IMR-90 (cell line): Measurements from ENCODE around the gene CEP72. TPM values are rescaled to one million over a fixed set of nuclear protein-coding genes. Genes with fewer than 3 reads are reported as not detected.
A peak's percentile ranks its signal among the peaks of the same experiment; 100 is the strongest.

Experiments used
- ATAC-seq: fragments of 200-7000 bp; cut with Tn5 transposase; 2 replicates; pipeline ENCODE4 v1.9.1; 2020; ENCODE audit warnings: low read depth, mild to moderate bottlenecking, moderate library complexity
- BruUV-seq: library from RNA; stranded (reverse); fragments of 400-500 nt; replicated peaks from 2 replicates; lab custom pipeline; 2021; lab: Mats Ljungman, UMichigan
- CTCF ChIA-PET: fragments of 300-600 bp; formaldehyde crosslinking; extraction: SDS; loops from one replicate; lab custom pipeline; 2021; ENCODE audit warnings: antibody characterized with exemption; lab: Yijun Ruan, JAX
- POLR2A ChIA-PET: fragments of 300-600 bp; sonication (Branson Sonifier 250); formaldehyde crosslinking; loops from one replicate; lab custom pipeline; 2022; ENCODE audit warnings: antibody characterized with exemption; ENCODE audit not compliant: unreplicated experiment; lab: Charles Lee
- DNase-seq: peaks from one replicate; pipeline ENCODE4 v3.0.0; 2013
- H2AFZ ChIP-seq: replicated peaks from 2 replicates; pipeline ENCODE3; 2013; ENCODE audit warnings: low read length, mild to moderate bottlenecking; ENCODE audit not compliant: poor library complexity
- H2AK5ac ChIP-seq: 2 replicates; pipeline ENCODE4 v1.6.1; 2013; ENCODE audit warnings: low read depth, low read length, inconsistent platforms
- H2AK9ac ChIP-seq: replicated peaks from 2 replicates; pipeline ENCODE3; 2013; ENCODE audit warnings: mild to moderate bottlenecking, low read depth, low read length, moderate library complexity; ENCODE audit not compliant: poor library complexity
- H2BK120ac ChIP-seq: 2 replicates; pipeline ENCODE4 v1.6.1; 2013; ENCODE audit warnings: low read depth, low read length, inconsistent platforms
- H2BK15ac ChIP-seq: 3 replicates; pipeline ENCODE4 v1.6.1; 2013; ENCODE audit warnings: low read depth, low read length, inconsistent platforms
- H2BK20ac ChIP-seq: 2 replicates; pipeline ENCODE4 v1.6.1; 2013; ENCODE audit warnings: low read depth, mild to moderate bottlenecking, inconsistent platforms, low read length, moderate library complexity
- H2BK5ac ChIP-seq: 2 replicates; pipeline ENCODE4 v1.6.1; 2013; ENCODE audit warnings: mild to moderate bottlenecking, low read depth, low read length, inconsistent platforms; ENCODE audit not compliant: poor library complexity, severe bottlenecking
- H3K14ac ChIP-seq: replicated peaks from 2 replicates; pipeline ENCODE4 v1.6.1; 2013; ENCODE audit warnings: low read depth, low read length, inconsistent platforms
- H3K18ac ChIP-seq: 2 replicates; pipeline ENCODE4 v1.6.1; 2013; ENCODE audit warnings: low read depth, low read length, control low read depth
- H3K23ac ChIP-seq: 2 replicates; pipeline ENCODE4 v1.6.1; 2013; ENCODE audit warnings: low read depth, low read length, inconsistent platforms
- H3K27ac ChIP-seq: 2 replicates; pipeline ENCODE4 v1.5.1; 2013; ENCODE audit warnings: mild to moderate bottlenecking, control low read depth, low read length; ENCODE audit not compliant: insufficient read depth
- H3K27me3 ChIP-seq: 2 replicates; pipeline ENCODE4 v1.6.1; 2013; ENCODE audit warnings: low read length; ENCODE audit not compliant: control insufficient read depth, insufficient read depth
- H3K36me3 ChIP-seq: 2 replicates; pipeline ENCODE4 v1.6.1; 2013; ENCODE audit warnings: low read length, mixed read lengths; ENCODE audit not compliant: control insufficient read depth, insufficient read depth
- H3K4ac ChIP-seq: 2 replicates; pipeline ENCODE4 v1.6.1; 2013; ENCODE audit warnings: low read depth, low read length, inconsistent platforms
- H3K4me1 ChIP-seq: 2 replicates; pipeline ENCODE4 v1.6.1; 2013; ENCODE audit warnings: low read length, mixed read lengths; ENCODE audit not compliant: control insufficient read depth, insufficient read depth
- H3K4me2 ChIP-seq: 2 replicates; pipeline ENCODE4 v1.6.1; 2013; ENCODE audit warnings: low read depth, mild to moderate bottlenecking, control low read depth, low read length, moderate library complexity
- H3K4me3 ChIP-seq: 2 replicates; pipeline ENCODE4 v1.5.1; 2013; ENCODE audit warnings: low read depth, mild to moderate bottlenecking, control low read depth, low read length, moderate library complexity; ENCODE audit not compliant: insufficient read depth
- H3K56ac ChIP-seq: 2 replicates; pipeline ENCODE4 v1.6.1; 2013; ENCODE audit warnings: low read length, inconsistent platforms; ENCODE audit not compliant: insufficient read depth; ENCODE audit errors: extremely low read depth
- H3K79me1 ChIP-seq, 2 experiments: 2 replicates each; pipeline ENCODE4 v1.6.1; 2013; ENCODE audit warnings: low read length in 2 of 2, inconsistent platforms in 1 of 2, low read depth in 1 of 2
- H3K9ac ChIP-seq: 2 replicates; pipeline ENCODE4 v1.6.1; 2013; ENCODE audit warnings: low read depth, low read length, control low read depth
- H3K9me1 ChIP-seq: 2 replicates; pipeline ENCODE4 v1.6.1; 2013; ENCODE audit warnings: low read length, inconsistent platforms; ENCODE audit not compliant: insufficient read depth
- H3K9me3 ChIP-seq: 2 replicates; pipeline ENCODE4 v1.6.1; 2013; ENCODE audit warnings: low read length; ENCODE audit not compliant: control insufficient read depth, insufficient read depth
- H4K20me1 ChIP-seq: 2 replicates; pipeline ENCODE4 v1.6.1; 2013; ENCODE audit warnings: low read length, inconsistent platforms; ENCODE audit not compliant: insufficient read depth
- H4K5ac ChIP-seq: 2 replicates; pipeline ENCODE4 v1.6.1; 2013; ENCODE audit warnings: mild to moderate bottlenecking, low read depth, low read length, control low read depth
- H4K8ac ChIP-seq, 2 experiments: 2 replicates each; pipeline ENCODE4 v1.6.1; 2013; ENCODE audit warnings: low read depth in 2 of 2, low read length in 2 of 2, control low read depth in 1 of 2, inconsistent platforms in 1 of 2
- H4K91ac ChIP-seq: 2 replicates; pipeline ENCODE4 v1.6.1; 2013; ENCODE audit warnings: low read depth, low read length, inconsistent platforms; ENCODE audit not compliant: insufficient read depth
- CEBPB ChIP-seq: IDR thresholded peaks from 2 replicates; pipeline ENCODE4 v1.6.1; 2012; ENCODE audit warnings: low read depth, low read length, improper control_type of control experiment
- CHD1 ChIP-seq: IDR thresholded peaks from 2 replicates; pipeline ENCODE4 v1.6.1; 2012; ENCODE audit warnings: low read depth, low read length, improper control_type of control experiment
- MAFK ChIP-seq: IDR thresholded peaks from 2 replicates; pipeline ENCODE4 v1.6.1; 2012; ENCODE audit warnings: low read depth, low read length, improper control_type of control experiment
- POLR2A ChIP-seq: IDR thresholded peaks from 2 replicates; pipeline ENCODE4 v1.6.1; 2012; ENCODE audit warnings: mild to moderate bottlenecking, low read depth, low read length
- RFX5 ChIP-seq: IDR thresholded peaks from 2 replicates; pipeline ENCODE4 v1.8.0; 2012; ENCODE audit warnings: low read depth, mild to moderate bottlenecking, low read length, moderate library complexity
- SMC3 ChIP-seq: fragments of 150-350 bp; IDR thresholded peaks from 2 replicates; pipeline ENCODE4 v1.6.1; 2016; ENCODE audit warnings: low read depth, mild to moderate bottlenecking, antibody characterized with exemption, low read length, moderate library complexity
- WGBS, 2 experiments: methylation state at CpG; one replicate each; pipeline versions ENCODE4 v1.1.5 to v1.1.7; 2013; ENCODE audit warnings: missing lambda C conversion rate in 2 of 2; ENCODE audit not compliant: insufficient read length in 1 of 2; ENCODE audit errors: extremely low coverage in 2 of 2; 5-methylcytosine and 5-hydroxymethylcytosine counted together
- dilution Hi-C: fragments of 300-500 bp; cut with HindIII; formaldehyde crosslinking; loops from one replicate; pipeline ENCODE4 v1.14.3; 2018; ENCODE audit warnings: low sequenced_read_pairs; ENCODE audit not compliant: unreplicated experiment
- in situ Hi-C: fragments of 300-500 bp; cut with MboI; formaldehyde crosslinking; loops from 3 replicates; pipeline ENCODE4 v1.14.3; 2019; ENCODE audit warnings: low sequenced_read_pairs, inconsistent platforms, mixed read lengths
- intact Hi-C: fragments of 100-400 bp; cut with micrococcal nuclease; formaldehyde crosslinking; loops from 2 replicates; pipeline ENCODE4 v1.10.0; 2022
- polyA plus RNA-seq, 3 experiments: library from polyadenylated mRNA; depleted of rRNA; stranded (reverse); fragments of >200 nt; gene quantifications; 2 replicates each; pipeline ENCODE4 v1.2.3, GENCODE V29; 2012; ENCODE audit warnings: low replicate concordance in 1 of 3
- total RNA-seq: library from RNA; depleted of rRNA; stranded (reverse); fragments of >200 nt; gene quantifications from 2 replicates; pipeline ENCODE4 v1.2.3, GENCODE V29; 2012
- TF ChIP-seq, protein P1 (sequence below): fragments of 150-350 bp; IDR thresholded peaks from 2 replicates; pipeline ENCODE4 v1.6.1; 2017; ENCODE audit warnings: mild to moderate bottlenecking, antibody characterized with exemption, low read length, low read depth
- TF ChIP-seq, protein P2 (sequence below): fragments of 150-350 bp; IDR thresholded peaks from 2 replicates; pipeline ENCODE4 v1.6.1; 2016; ENCODE audit warnings: low read depth, mild to moderate bottlenecking, low read length, moderate library complexity, borderline replicate concordance

Gene CEP72
- total and polyA plus RNA-seq, 2 of the 4 experiments (the other 2 are of a cell fraction): 2.9 to 4.3 TPM

DNA sequence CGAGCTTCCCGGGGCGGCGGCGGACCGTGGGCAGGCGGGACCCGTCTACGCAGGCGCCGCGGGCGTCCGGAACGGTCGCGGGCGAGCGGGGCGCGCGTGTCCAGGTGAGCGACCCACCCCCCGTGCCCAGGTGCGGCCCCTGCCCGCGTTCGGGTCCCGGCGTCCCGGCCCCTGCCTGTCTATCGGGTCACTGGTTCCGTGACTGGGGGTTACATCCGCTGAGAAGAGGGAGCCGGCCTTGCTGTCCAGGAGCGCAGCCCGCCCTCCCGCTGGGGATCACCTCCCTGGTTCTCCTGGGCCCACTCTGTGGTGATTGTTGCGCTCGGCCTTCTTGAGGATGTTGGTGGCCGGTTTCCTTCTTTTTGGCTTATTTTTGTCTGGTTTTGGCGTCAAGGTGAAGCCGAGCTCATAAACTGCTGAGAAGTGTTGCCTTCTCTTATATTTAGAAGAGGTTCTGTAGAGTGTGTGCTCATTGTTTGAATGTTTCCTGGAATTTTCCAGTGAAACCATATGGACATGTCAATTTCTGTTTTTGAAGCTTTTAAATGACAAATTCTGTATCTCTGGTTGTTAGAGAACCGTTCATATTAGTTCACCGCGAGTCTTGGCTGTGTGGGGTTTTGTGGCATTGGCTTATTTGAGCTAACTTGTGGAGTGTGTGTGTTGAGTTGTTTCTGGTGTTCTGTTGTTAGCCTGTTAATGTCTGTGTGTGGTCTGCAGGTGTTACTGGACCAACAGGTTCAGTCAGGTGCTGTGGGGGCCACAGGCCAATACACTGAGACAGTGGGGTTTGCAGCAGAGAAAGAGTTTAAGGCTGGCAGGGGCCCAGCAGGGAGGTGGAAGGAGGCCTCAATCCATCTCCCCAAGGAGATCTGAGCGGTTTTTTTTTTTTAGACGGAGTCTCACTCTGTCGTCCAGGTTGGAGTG lies 621 bp downstream of the CEP72 start:
- Histone ChIP-seq H3K36me3 (no peaks in the 10 kb centered on the region; the same call in 1 of the 2 replicates), H3K56ac (no peak overlapping the region), H3K18ac (no peak overlapping the region), H3K9ac (peak overlapping the region; percentile 71; the same call in 1 of the 2 replicates), H4K91ac (no peak overlapping the region), H3K4ac (no peak overlapping the region), H2AFZ (peak overlapping the region; percentile 92), H3K9me1 (peaks cover 5% of the 10 kb centered on the region), H3K14ac (no peak overlapping the region), H3K4me1 (peaks cover 2% of the 10 kb centered on the region; the same call in 1 of the 2 replicates), H4K8ac (no peak overlapping the region), H3K79me1 (peaks cover 20 to 26% of the 10 kb centered on the region in 2 experiments), H3K4me3 (peak overlapping the region; percentile 94), H3K23ac (no peak overlapping the region; the same call in 1 of the 2 replicates), H2AK5ac (no peak overlapping the region), H3K27me3 (peaks cover under 1% of the 10 kb centered on the region; the same call in 1 of the 2 replicates), H2BK20ac (no peak overlapping the region), H4K5ac (no peak overlapping the region), H3K4me2 (peak overlapping the region; percentile 95), H4K20me1 (no peaks in the 10 kb centered on the region), H2BK5ac (no peak overlapping the region), H2BK120ac (no peak overlapping the region), H2BK15ac (no peak overlapping the region), H3K27ac (peak overlapping the region; percentile 16; the same call in 1 of the 2 replicates), H3K9me3 (no peaks in the 10 kb centered on the region), H2AK9ac (peak overlapping the region; percentile 56)
- no TSS peak for BruUV-seq
- POLR2A ChIA-PET: no interaction called here
- dilution Hi-C loops (no loop called here), intact Hi-C loops (loop anchor here (10.0 kb wide), 1 partner anchor 298 kb away; no protein-coding TSS in a partner anchor), in situ Hi-C loops (no loop called here)
- CTCF ChIA-PET: no interaction called here
- ATAC-seq: peak; percentile 21
- WGBS, 2 experiments: no CpG with 5 or more reads among the region's 49 CpGs
- no peak for TF ChIP-seq CHD1
- TF ChIP-seq POLR2A: no peak
- TF ChIP-seq, protein P1, sequence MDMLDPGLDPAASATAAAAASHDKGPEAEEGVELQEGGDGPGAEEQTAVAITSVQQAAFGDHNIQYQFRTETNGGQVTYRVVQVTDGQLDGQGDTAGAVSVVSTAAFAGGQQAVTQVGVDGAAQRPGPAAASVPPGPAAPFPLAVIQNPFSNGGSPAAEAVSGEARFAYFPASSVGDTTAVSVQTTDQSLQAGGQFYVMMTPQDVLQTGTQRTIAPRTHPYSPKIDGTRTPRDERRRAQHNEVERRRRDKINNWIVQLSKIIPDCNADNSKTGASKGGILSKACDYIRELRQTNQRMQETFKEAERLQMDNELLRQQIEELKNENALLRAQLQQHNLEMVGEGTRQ: no peak
- TF ChIP-seq, protein P2, sequence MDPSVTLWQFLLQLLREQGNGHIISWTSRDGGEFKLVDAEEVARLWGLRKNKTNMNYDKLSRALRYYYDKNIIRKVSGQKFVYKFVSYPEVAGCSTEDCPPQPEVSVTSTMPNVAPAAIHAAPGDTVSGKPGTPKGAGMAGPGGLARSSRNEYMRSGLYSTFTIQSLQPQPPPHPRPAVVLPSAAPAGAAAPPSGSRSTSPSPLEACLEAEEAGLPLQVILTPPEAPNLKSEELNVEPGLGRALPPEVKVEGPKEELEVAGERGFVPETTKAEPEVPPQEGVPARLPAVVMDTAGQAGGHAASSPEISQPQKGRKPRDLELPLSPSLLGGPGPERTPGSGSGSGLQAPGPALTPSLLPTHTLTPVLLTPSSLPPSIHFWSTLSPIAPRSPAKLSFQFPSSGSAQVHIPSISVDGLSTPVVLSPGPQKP: no peak
- no peak for TF ChIP-seq SMC3
- TF ChIP-seq MAFK: no peak
- TF ChIP-seq CEBPB: no peak
- no peak for TF ChIP-seq RFX5
- DNase-seq: no peak
